ENCODE results near the gene SPPL2B. TPM values are rescaled to one million over a fixed set of nuclear protein-coding genes. Genes with fewer than 3 reads are reported as not detected.

Gene SPPL2B
- total RNA-seq, 1 donor from 2014 or later = 54.3 TPM

GRCh38 chr19:2320049-2320448 lies 8.4 kb upstream of the SPPL2B start:
- no peaks in the 10 kb centered on the region for H3K27me3 ChIP-seq
- intact Hi-C loops (cut with DNase I) = no loop called here
- TF ChIP-seq POLR2AphosphoS5 (IDR thresholded peaks at IDR 0.05; ENCODE audit: insufficient read depth in 1 of 2, low read depth in 1 of 2) (no peak), CTCF (IDR thresholded peaks at IDR 0.05) (no peak), POLR2A (IDR thresholded peaks at IDR 0.05) (no peak)
- no peak for DNase-seq (ENCODE audit: extremely low spot score in 2 of 2)
- no peak overlapping the region for H3K4me3 ChIP-seq
- H3K4me1 ChIP-seq = no peaks in the 10 kb centered on the region
- peaks cover 0 to 25% of the 10 kb centered on the region in 2 donors for H3K36me3 ChIP-seq
- no peak overlapping the region for H3K27ac ChIP-seq
- peaks cover 3% of the 10 kb centered on the region for H3K9me3 ChIP-seq

GRCh38 chr19:2320939-2321338 lies 7.5 kb upstream of the SPPL2B start:
- H3K4me1 ChIP-seq = no peaks in the 10 kb centered on the region
- no peaks in the 10 kb centered on the region for H3K27me3 ChIP-seq
- no peak overlapping the region for H3K27ac ChIP-seq
- H3K4me3 ChIP-seq = no peak overlapping the region
- no peaks in the 10 kb centered on the region for H3K9me3 ChIP-seq
- intact Hi-C loops (cut with DNase I) = no loop called here
- DNase-seq (ENCODE audit: extremely low spot score in 2 of 2) = no peak
- TF ChIP-seq CTCF (IDR thresholded peaks at IDR 0.05) (no peak), POLR2A (IDR thresholded peaks at IDR 0.05) (no peak), POLR2AphosphoS5 (IDR thresholded peaks at IDR 0.05; ENCODE audit: insufficient read depth in 1 of 2, low read depth in 1 of 2) (no peak)
- H3K36me3 ChIP-seq = peaks cover 0 to 25% of the 10 kb centered on the region in 2 donors

- no peak for TF ChIP-seq CTCF (IDR thresholded peaks at IDR 0.05)
- TF ChIP-seq POLR2A (IDR thresholded peaks at IDR 0.05) = no peak
- no peak for TF ChIP-seq POLR2AphosphoS5 (IDR thresholded peaks at IDR 0.05; ENCODE audit: insufficient read depth in 1 of 2, low read depth in 1 of 2)
- intact Hi-C loops (cut with DNase I) = no loop called here
- H3K36me3 ChIP-seq = peaks cover 0 to 25% of the 10 kb centered on the region in 2 donors
- no peak overlapping the region for H3K27ac ChIP-seq
- H3K4me3 ChIP-seq = no peak overlapping the region
- H3K4me1 ChIP-seq = peaks cover 5% of the 10 kb centered on the region
- no peak for DNase-seq (ENCODE audit: extremely low spot score in 2 of 2)
- H3K27me3 ChIP-seq = no peaks in the 10 kb centered on the region
- H3K9me3 ChIP-seq = no peaks in the 10 kb centered on the region
These were observed 6.8 kb upstream of the SPPL2B start for GRCh38 chr19:2321565-2322283.

GRCh38 chr19:2323707-2324106 lies 4.8 kb upstream of the SPPL2B start:
- no peak overlapping the region for H3K27ac ChIP-seq
- no peaks in the 10 kb centered on the region for H3K27me3 ChIP-seq
- intact Hi-C loops (cut with DNase I) = no loop called here
- H3K4me1 ChIP-seq = peaks cover 18% of the 10 kb centered on the region
- no peak for DNase-seq (ENCODE audit: extremely low spot score in 2 of 2)
- peaks cover 0 to 25% of the 10 kb centered on the region in 2 donors for H3K36me3 ChIP-seq
- no peaks in the 10 kb centered on the region for H3K9me3 ChIP-seq
- no peak overlapping the region for H3K4me3 ChIP-seq
- TF ChIP-seq CTCF (IDR thresholded peaks at IDR 0.05) = no peak
- no peak for TF ChIP-seq POLR2AphosphoS5 (IDR thresholded peaks at IDR 0.05; ENCODE audit: insufficient read depth in 1 of 2, low read depth in 1 of 2)
- no peak for TF ChIP-seq POLR2A (IDR thresholded peaks at IDR 0.05)

GRCh38 chr19:2324220-2324948 lies 4.1 kb upstream of the SPPL2B start:
- Histone ChIP-seq H3K4me1 (peaks cover 24% of the 10 kb centered on the region), H3K27ac (no peak overlapping the region), H3K27me3 (no peaks in the 10 kb centered on the region), H3K9me3 (no peaks in the 10 kb centered on the region), H3K4me3 (no peak overlapping the region), H3K36me3 (peaks cover 0 to 25% of the 10 kb centered on the region in 2 donors)
- intact Hi-C loops (cut with DNase I) = no loop called here
- DNase-seq (ENCODE audit: extremely low spot score in 2 of 2) = no peak
- TF ChIP-seq CTCF (IDR thresholded peaks at IDR 0.05) = no peak
- no peak for TF ChIP-seq POLR2AphosphoS5 (IDR thresholded peaks at IDR 0.05; ENCODE audit: insufficient read depth in 1 of 2, low read depth in 1 of 2)
- no peak for TF ChIP-seq POLR2A (IDR thresholded peaks at IDR 0.05)
